ENCODE results near the gene SLC46A3.

SLC46A3 gene, protein sequence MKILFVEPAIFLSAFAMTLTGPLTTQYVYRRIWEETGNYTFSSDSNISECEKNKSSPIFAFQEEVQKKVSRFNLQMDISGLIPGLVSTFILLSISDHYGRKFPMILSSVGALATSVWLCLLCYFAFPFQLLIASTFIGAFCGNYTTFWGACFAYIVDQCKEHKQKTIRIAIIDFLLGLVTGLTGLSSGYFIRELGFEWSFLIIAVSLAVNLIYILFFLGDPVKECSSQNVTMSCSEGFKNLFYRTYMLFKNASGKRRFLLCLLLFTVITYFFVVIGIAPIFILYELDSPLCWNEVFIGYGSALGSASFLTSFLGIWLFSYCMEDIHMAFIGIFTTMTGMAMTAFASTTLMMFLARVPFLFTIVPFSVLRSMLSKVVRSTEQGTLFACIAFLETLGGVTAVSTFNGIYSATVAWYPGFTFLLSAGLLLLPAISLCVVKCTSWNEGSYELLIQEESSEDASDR

GRCh38 chr13:28718543-28719226 lies at the start of gene SLC46A3:
Gene SLC46A3 (minus strand): TSS chr13:28718970. CDS start chr13:28717998, 972 bp downstream.
- peak within 1 kb of the TSS; percentile 75 to 77 for H3K4me3 ChIP-seq (ENCODE audit: low read depth in 1 of 2, low read length in 2 of 2)
- no peaks in the 10 kb centered on the region for H3K27me3 ChIP-seq (ENCODE audit: low read depth, low read length)
- peaks cover 0 to 2% of the 10 kb centered on the region in 2 donors for H3K36me3 ChIP-seq (ENCODE audit: control insufficient read depth in 1 of 2, insufficient read depth in 2 of 2, low read length in 2 of 2)
- peak within 1 kb of the TSS; percentile 83 for H3K27ac ChIP-seq (ENCODE audit: low read length)
- no peaks in the 10 kb centered on the region for H3K9me3 ChIP-seq (ENCODE audit: control insufficient read depth in 1 of 2, low read length in 2 of 2)
- peaks cover 6 to 8% of the 10 kb centered on the region in 2 donors for H3K4me1 ChIP-seq (ENCODE audit: control insufficient read depth in 1 of 2, insufficient read depth in 2 of 2, low read length in 2 of 2)

DNA sequence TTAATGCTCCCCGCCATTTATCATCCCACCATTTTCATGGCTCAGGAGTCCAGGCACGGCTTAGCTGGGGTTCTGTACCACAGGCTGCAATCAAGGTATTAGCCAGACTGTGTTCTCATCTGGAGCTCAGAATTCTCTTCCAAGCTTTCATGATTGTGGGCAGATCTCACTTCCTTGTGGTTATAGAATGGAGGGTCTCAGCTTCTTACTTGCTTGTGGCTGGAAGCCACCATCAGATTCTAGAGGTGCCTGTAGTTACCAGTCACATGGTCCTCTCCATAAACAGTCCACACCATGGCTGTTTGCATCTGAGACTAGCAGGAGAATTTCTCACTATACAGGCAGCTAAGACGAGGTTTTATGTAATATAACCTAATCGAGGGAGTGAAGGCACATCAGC lies 45.1 kb upstream of the SLC46A3 start:
- no peak overlapping the region for H3K4me3 ChIP-seq (ENCODE audit: low read depth in 1 of 2, low read length in 2 of 2)
- no peaks in the 10 kb centered on the region for H3K36me3 ChIP-seq (ENCODE audit: control insufficient read depth in 1 of 2, insufficient read depth in 2 of 2, low read length in 2 of 2)
- no peaks in the 10 kb centered on the region for H3K27me3 ChIP-seq (ENCODE audit: low read depth, low read length)
- no peak overlapping the region for H3K27ac ChIP-seq (ENCODE audit: low read length)
- no peaks in the 10 kb centered on the region for H3K4me1 ChIP-seq (ENCODE audit: control insufficient read depth in 1 of 2, insufficient read depth in 2 of 2, low read length in 2 of 2)
- peaks cover 0 to 2% of the 10 kb centered on the region in 2 donors for H3K9me3 ChIP-seq (ENCODE audit: control insufficient read depth in 1 of 2, low read length in 2 of 2)

- no peak overlapping the region for H3K4me3 ChIP-seq (ENCODE audit: low read depth in 1 of 2, low read length in 2 of 2)
- no peaks in the 10 kb centered on the region for H3K4me1 ChIP-seq (ENCODE audit: control insufficient read depth in 1 of 2, insufficient read depth in 2 of 2, low read length in 2 of 2)
- peaks cover 6 to 7% of the 10 kb centered on the region in 2 donors for H3K9me3 ChIP-seq (ENCODE audit: control insufficient read depth in 1 of 2, low read length in 2 of 2)
- no peaks in the 10 kb centered on the region for H3K36me3 ChIP-seq (ENCODE audit: control insufficient read depth in 1 of 2, insufficient read depth in 2 of 2, low read length in 2 of 2)
- no peak overlapping the region for H3K27ac ChIP-seq (ENCODE audit: low read length)
- H3K27me3 ChIP-seq (ENCODE audit: low read depth, low read length), result no peaks in the 10 kb centered on the region
Measured at GRCh38 chr13:28761586-28761985, 42.8 kb upstream of the SLC46A3 start.

GRCh38 chr13:28755546-28755870 lies 36.7 kb upstream of the SLC46A3 start:
- Histone ChIP-seq H3K4me3 (ENCODE audit: low read depth in 1 of 2, low read length in 2 of 2) (no peak overlapping the region), H3K27ac (ENCODE audit: low read length) (no peak overlapping the region), H3K36me3 (ENCODE audit: control insufficient read depth in 1 of 2, insufficient read depth in 2 of 2, low read length in 2 of 2) (no peaks in the 10 kb centered on the region), H3K27me3 (ENCODE audit: low read depth, low read length) (no peaks in the 10 kb centered on the region), H3K4me1 (ENCODE audit: control insufficient read depth in 1 of 2, insufficient read depth in 2 of 2, low read length in 2 of 2) (peaks cover 0 to 3% of the 10 kb centered on the region in 2 donors), H3K9me3 (ENCODE audit: control insufficient read depth in 1 of 2, low read length in 2 of 2) (peaks cover 6 to 7% of the 10 kb centered on the region in 2 donors)

DNA sequence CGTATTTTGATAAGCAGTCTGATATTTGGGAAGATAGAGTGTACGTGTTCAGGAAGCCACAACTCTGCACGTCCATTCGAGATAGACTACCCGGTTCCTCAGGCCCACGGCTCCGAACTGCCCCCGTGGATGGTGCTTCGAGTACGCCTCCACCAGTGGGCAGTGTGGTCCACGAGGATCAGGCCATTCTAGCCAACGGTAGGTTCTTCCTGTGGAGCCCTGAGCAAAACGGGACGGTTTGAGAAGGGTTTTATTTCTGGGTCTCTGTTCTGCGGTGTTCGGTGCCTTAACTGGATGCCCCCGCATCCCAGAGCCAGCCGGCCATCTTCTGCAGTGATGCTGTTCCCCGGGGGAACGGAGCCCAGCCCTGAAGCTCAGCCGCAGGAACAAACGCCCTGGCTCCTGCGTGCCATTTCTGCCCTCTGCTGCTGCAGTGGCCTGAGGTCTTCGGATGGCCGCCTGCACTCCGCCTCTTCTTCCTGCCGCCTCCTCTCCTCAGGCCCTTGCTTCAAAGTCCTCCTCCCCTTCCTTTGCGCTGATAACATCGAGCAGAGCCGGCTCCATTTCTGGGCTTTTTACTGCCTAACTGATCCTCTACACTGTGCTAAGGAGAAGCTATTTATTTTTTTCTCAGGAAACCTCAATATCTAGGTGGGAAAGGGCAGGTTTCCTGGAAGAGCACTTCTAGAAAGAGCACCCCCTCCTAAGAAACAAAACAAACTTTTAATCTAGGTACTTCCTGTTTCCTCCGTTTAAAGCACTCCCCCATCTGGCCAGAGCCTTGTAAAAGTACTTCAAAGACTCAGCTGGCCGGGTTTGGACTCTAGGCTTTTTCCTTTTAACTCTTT lies 36.2 kb upstream of the SLC46A3 start:
- Histone ChIP-seq H3K4me1 (ENCODE audit: control insufficient read depth in 1 of 2, insufficient read depth in 2 of 2, low read length in 2 of 2) (peaks cover 0 to 3% of the 10 kb centered on the region in 2 donors), H3K36me3 (ENCODE audit: control insufficient read depth in 1 of 2, insufficient read depth in 2 of 2, low read length in 2 of 2) (no peaks in the 10 kb centered on the region), H3K27me3 (ENCODE audit: low read depth, low read length) (no peaks in the 10 kb centered on the region), H3K4me3 (ENCODE audit: low read depth in 1 of 2, low read length in 2 of 2) (peak overlapping the region in 1 of 2 donors; percentile 46), H3K27ac (ENCODE audit: low read length) (peak overlapping the region; percentile 16), H3K9me3 (ENCODE audit: control insufficient read depth in 1 of 2, low read length in 2 of 2) (peaks cover 6 to 7% of the 10 kb centered on the region in 2 donors)

- H3K27me3 ChIP-seq (ENCODE audit: low read depth, low read length), result no peaks in the 10 kb centered on the region
- H3K9me3 ChIP-seq (ENCODE audit: control insufficient read depth in 1 of 2, low read length in 2 of 2), result peaks cover 6% of the 10 kb centered on the region in 2 donors
- no peak overlapping the region for H3K4me3 ChIP-seq (ENCODE audit: low read depth in 1 of 2, low read length in 2 of 2)
- no peaks in the 10 kb centered on the region for H3K36me3 ChIP-seq (ENCODE audit: control insufficient read depth in 1 of 2, insufficient read depth in 2 of 2, low read length in 2 of 2)
- peaks cover 0 to 3% of the 10 kb centered on the region in 2 donors for H3K4me1 ChIP-seq (ENCODE audit: control insufficient read depth in 1 of 2, insufficient read depth in 2 of 2, low read length in 2 of 2)
- peak overlapping the region; percentile 16 for H3K27ac ChIP-seq (ENCODE audit: low read length)
Measured at GRCh38 chr13:28753946-28754345, 35.2 kb upstream of the SLC46A3 start.

- Histone ChIP-seq H3K4me1 (ENCODE audit: control insufficient read depth in 1 of 2, insufficient read depth in 2 of 2, low read length in 2 of 2) (peaks cover 0 to 3% of the 10 kb centered on the region in 2 donors), H3K27me3 (ENCODE audit: low read depth, low read length) (no peaks in the 10 kb centered on the region), H3K9me3 (ENCODE audit: control insufficient read depth in 1 of 2, low read length in 2 of 2) (peaks cover 3 to 6% of the 10 kb centered on the region in 2 donors), H3K27ac (ENCODE audit: low read length) (peak overlapping the region; percentile 16), H3K36me3 (ENCODE audit: control insufficient read depth in 1 of 2, insufficient read depth in 2 of 2, low read length in 2 of 2) (no peaks in the 10 kb centered on the region), H3K4me3 (ENCODE audit: low read depth in 1 of 2, low read length in 2 of 2) (no peak overlapping the region)
Measured at GRCh38 chr13:28753208-28753892, 34.6 kb upstream of the SLC46A3 start.

DNA sequence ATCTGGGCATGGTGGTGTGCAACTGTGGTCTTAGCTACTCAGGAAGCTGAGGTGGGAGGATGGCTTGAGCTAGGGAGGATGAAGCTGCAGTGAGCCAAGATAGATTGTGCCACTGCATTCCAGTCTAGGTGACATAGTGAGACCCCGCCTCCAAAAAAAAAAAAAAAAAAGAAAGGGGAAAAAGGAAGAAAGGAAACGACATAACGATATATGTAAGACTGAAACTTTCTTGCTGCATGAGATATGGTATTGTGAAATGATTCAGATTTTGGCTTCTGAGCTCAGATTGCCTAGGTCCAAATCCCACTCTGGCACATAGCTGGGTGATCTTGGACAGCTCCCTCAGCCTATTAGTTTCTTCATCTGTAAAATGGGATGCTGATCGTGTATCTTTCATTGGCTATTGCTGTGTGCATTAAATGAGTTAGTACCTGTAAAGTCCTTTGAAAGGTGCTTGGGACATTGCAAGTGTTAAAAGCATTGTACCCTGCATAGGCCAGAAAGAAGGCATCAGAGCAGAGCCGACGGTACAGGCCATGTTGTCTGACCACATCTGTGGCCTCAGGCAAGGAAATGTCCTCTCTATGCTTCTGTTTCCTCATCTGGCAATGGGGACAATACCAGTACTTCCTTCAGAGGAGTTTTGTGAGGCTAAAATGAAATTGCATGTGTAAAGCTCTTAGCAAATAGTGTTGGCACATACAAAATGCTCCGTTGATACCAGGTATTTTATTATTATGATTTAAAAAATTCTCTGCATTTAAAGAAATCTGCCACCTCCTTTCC lies 32.6 kb upstream of the SLC46A3 start:
- Histone ChIP-seq H3K4me3 (ENCODE audit: low read depth in 1 of 2, low read length in 2 of 2) (no peak overlapping the region), H3K27me3 (ENCODE audit: low read depth, low read length) (no peaks in the 10 kb centered on the region), H3K27ac (ENCODE audit: low read length) (no peak overlapping the region), H3K4me1 (ENCODE audit: control insufficient read depth in 1 of 2, insufficient read depth in 2 of 2, low read length in 2 of 2) (peaks cover 0 to 3% of the 10 kb centered on the region in 2 donors), H3K9me3 (ENCODE audit: control insufficient read depth in 1 of 2, low read length in 2 of 2) (no peaks in the 10 kb centered on the region), H3K36me3 (ENCODE audit: control insufficient read depth in 1 of 2, insufficient read depth in 2 of 2, low read length in 2 of 2) (no peaks in the 10 kb centered on the region)

GRCh38 chr13:28750187-28751045 lies 31.6 kb upstream of the SLC46A3 start:
- H3K4me1 ChIP-seq (ENCODE audit: control insufficient read depth in 1 of 2, insufficient read depth in 2 of 2, low read length in 2 of 2), result peaks cover 0 to 3% of the 10 kb centered on the region in 2 donors
- no peak overlapping the region for H3K4me3 ChIP-seq (ENCODE audit: low read depth in 1 of 2, low read length in 2 of 2)
- no peak overlapping the region for H3K27ac ChIP-seq (ENCODE audit: low read length)
- H3K36me3 ChIP-seq (ENCODE audit: control insufficient read depth in 1 of 2, insufficient read depth in 2 of 2, low read length in 2 of 2), result no peaks in the 10 kb centered on the region
- no peaks in the 10 kb centered on the region for H3K9me3 ChIP-seq (ENCODE audit: control insufficient read depth in 1 of 2, low read length in 2 of 2)
- no peaks in the 10 kb centered on the region for H3K27me3 ChIP-seq (ENCODE audit: low read depth, low read length)
